ENCODE results near the gene HRAS.

HRAS gene

GRCh38 chr11:508956-509355, 26.4 kb downstream of the HRAS start:
- no peak overlapping the region for H3K27ac ChIP-seq (ENCODE audit: low read depth, low read length)
- H3K4me3 ChIP-seq (ENCODE audit: low read depth in 1 of 5, low read length in 5 of 5): no peak overlapping the region
- H3K36me3 ChIP-seq (ENCODE audit: control insufficient read depth in 5 of 5, insufficient read depth in 5 of 5, low read length in 5 of 5): peaks cover 0 to 32% (median 11%) of the 10 kb centered on the region in 5 donors
- no peak overlapping the region for H3K9ac ChIP-seq (ENCODE audit: low read length in 5 of 5)
- H3K4me1 ChIP-seq (ENCODE audit: control insufficient read depth in 5 of 5, insufficient read depth in 5 of 5, low read length in 5 of 5): peaks cover 5 to 33% (median 30%) of the 10 kb centered on the region in 5 donors
- H3K9me3 ChIP-seq (ENCODE audit: control insufficient read depth in 5 of 5, low read length in 5 of 5): no peaks in the 10 kb centered on the region
- no peaks in the 10 kb centered on the region for H3K27me3 ChIP-seq (ENCODE audit: control insufficient read depth in 5 of 5, insufficient read depth in 4 of 5, low read length in 5 of 5)

GRCh38 chr11:507727-508515, 27.5 kb downstream of the HRAS start:
- Histone ChIP-seq H3K27me3 (ENCODE audit: control insufficient read depth in 5 of 5, insufficient read depth in 4 of 5, low read length in 5 of 5) (no peaks in the 10 kb centered on the region), H3K4me3 (ENCODE audit: low read depth in 1 of 5, low read length in 5 of 5) (peak overlapping the region; percentile 29 to 72 (median 59)), H3K4me1 (ENCODE audit: control insufficient read depth in 5 of 5, insufficient read depth in 5 of 5, low read length in 5 of 5) (peaks cover 5 to 44% (median 40%) of the 10 kb centered on the region in 5 donors), H3K36me3 (ENCODE audit: control insufficient read depth in 5 of 5, insufficient read depth in 5 of 5, low read length in 5 of 5) (peaks cover 0 to 22% (median 11%) of the 10 kb centered on the region in 5 donors), H3K9ac (ENCODE audit: low read length in 5 of 5) (peak overlapping the region in 4 of 5 donors; percentile 55 to 79 (median 67)), H3K27ac (ENCODE audit: low read depth, low read length) (no peak overlapping the region), H3K9me3 (ENCODE audit: control insufficient read depth in 5 of 5, low read length in 5 of 5) (no peaks in the 10 kb centered on the region)

- H3K4me3 ChIP-seq (ENCODE audit: low read depth in 1 of 5, low read length in 5 of 5): peak within 1 kb of the TSS; percentile 76 to 86 (median 82)
- peaks cover 5 to 51% (median 48%) of the 10 kb centered on the region in 5 donors for H3K4me1 ChIP-seq (ENCODE audit: control insufficient read depth in 5 of 5, insufficient read depth in 5 of 5, low read length in 5 of 5)
- no peaks in the 10 kb centered on the region for H3K9me3 ChIP-seq (ENCODE audit: control insufficient read depth in 5 of 5, low read length in 5 of 5)
- H3K9ac ChIP-seq (ENCODE audit: low read length in 5 of 5): peak within 1 kb of the TSS; percentile 75 to 100 (median 91)
- H3K27ac ChIP-seq (ENCODE audit: low read depth, low read length): peak within 1 kb of the TSS; percentile 99
- peaks cover 0 to 18% (median 12%) of the 10 kb centered on the region in 5 donors for H3K36me3 ChIP-seq (ENCODE audit: control insufficient read depth in 5 of 5, insufficient read depth in 5 of 5, low read length in 5 of 5)
- H3K27me3 ChIP-seq (ENCODE audit: control insufficient read depth in 5 of 5, insufficient read depth in 4 of 5, low read length in 5 of 5): no peaks in the 10 kb centered on the region
Measured at GRCh38 chr11:506995-507726, 28.2 kb downstream of the HRAS start, which contains the start of gene RNH1. Gene RNH1, minus strand, starts transcription at chr11:507242. Its CDS starts 5,080 bp downstream, at chr11:502162.

GRCh38 chr11:506238-506994, 29.0 kb downstream of the HRAS start:
- peaks cover 0 to 23% (median 16%) of the 10 kb centered on the region in 5 donors for H3K36me3 ChIP-seq (ENCODE audit: control insufficient read depth in 5 of 5, insufficient read depth in 5 of 5, low read length in 5 of 5)
- peaks cover 5 to 56% (median 51%) of the 10 kb centered on the region in 5 donors for H3K4me1 ChIP-seq (ENCODE audit: control insufficient read depth in 5 of 5, insufficient read depth in 5 of 5, low read length in 5 of 5)
- peak overlapping the region; percentile 99 for H3K27ac ChIP-seq (ENCODE audit: low read depth, low read length)
- H3K4me3 ChIP-seq (ENCODE audit: low read depth in 1 of 5, low read length in 5 of 5): peak overlapping the region; percentile 76 to 86 (median 82)
- H3K27me3 ChIP-seq (ENCODE audit: control insufficient read depth in 5 of 5, insufficient read depth in 4 of 5, low read length in 5 of 5): no peaks in the 10 kb centered on the region
- peak overlapping the region; percentile 75 to 100 (median 91) for H3K9ac ChIP-seq (ENCODE audit: low read length in 5 of 5)
- H3K9me3 ChIP-seq (ENCODE audit: control insufficient read depth in 5 of 5, low read length in 5 of 5): no peaks in the 10 kb centered on the region

GRCh38 chr11:504994-505344, 30.4 kb downstream of the HRAS start:
- Histone ChIP-seq H3K9me3 (ENCODE audit: control insufficient read depth in 5 of 5, low read length in 5 of 5) (no peaks in the 10 kb centered on the region), H3K27me3 (ENCODE audit: control insufficient read depth in 5 of 5, insufficient read depth in 4 of 5, low read length in 5 of 5) (no peaks in the 10 kb centered on the region), H3K4me3 (ENCODE audit: low read depth in 1 of 5, low read length in 5 of 5) (peak overlapping the region; percentile 60 to 86 (median 82)), H3K4me1 (ENCODE audit: control insufficient read depth in 5 of 5, insufficient read depth in 5 of 5, low read length in 5 of 5) (peaks cover 5 to 56% (median 51%) of the 10 kb centered on the region in 5 donors), H3K9ac (ENCODE audit: low read length in 5 of 5) (peak overlapping the region in 4 of 5 donors; percentile 62 to 98 (median 78)), H3K27ac (ENCODE audit: low read depth, low read length) (peak overlapping the region; percentile 99), H3K36me3 (ENCODE audit: control insufficient read depth in 5 of 5, insufficient read depth in 5 of 5, low read length in 5 of 5) (peaks cover 0 to 32% (median 25%) of the 10 kb centered on the region in 5 donors)

GRCh38 chr11:504053-504993, 31.1 kb downstream of the HRAS start:
- Histone ChIP-seq H3K9me3 (ENCODE audit: control insufficient read depth in 5 of 5, low read length in 5 of 5) (no peaks in the 10 kb centered on the region), H3K4me3 (ENCODE audit: low read depth in 1 of 5, low read length in 5 of 5) (peak overlapping the region; percentile 60 to 86 (median 78)), H3K27ac (ENCODE audit: low read depth, low read length) (peak overlapping the region; percentile 99), H3K36me3 (ENCODE audit: control insufficient read depth in 5 of 5, insufficient read depth in 5 of 5, low read length in 5 of 5) (peaks cover 0 to 34% (median 30%) of the 10 kb centered on the region in 5 donors), H3K27me3 (ENCODE audit: control insufficient read depth in 5 of 5, insufficient read depth in 4 of 5, low read length in 5 of 5) (no peaks in the 10 kb centered on the region), H3K9ac (ENCODE audit: low read length in 5 of 5) (peak overlapping the region; percentile 62 to 80 (median 73)), H3K4me1 (ENCODE audit: control insufficient read depth in 5 of 5, insufficient read depth in 5 of 5, low read length in 5 of 5) (peaks cover 5 to 56% (median 51%) of the 10 kb centered on the region in 5 donors)

GRCh38 chr11:503179-503981, 32.0 kb downstream of the HRAS start:
- Histone ChIP-seq H3K27me3 (ENCODE audit: control insufficient read depth in 5 of 5, insufficient read depth in 4 of 5, low read length in 5 of 5) (no peaks in the 10 kb centered on the region), H3K36me3 (ENCODE audit: control insufficient read depth in 5 of 5, insufficient read depth in 5 of 5, low read length in 5 of 5) (peaks cover 0 to 39% (median 36%) of the 10 kb centered on the region in 5 donors), H3K27ac (ENCODE audit: low read depth, low read length) (peak overlapping the region; percentile 99), H3K9ac (ENCODE audit: low read length in 5 of 5) (peak overlapping the region; percentile 60 to 80 (median 73)), H3K4me3 (ENCODE audit: low read depth in 1 of 5, low read length in 5 of 5) (peak overlapping the region; percentile 60 to 86 (median 72)), H3K4me1 (ENCODE audit: control insufficient read depth in 5 of 5, insufficient read depth in 5 of 5, low read length in 5 of 5) (peaks cover 5 to 56% (median 51%) of the 10 kb centered on the region in 5 donors), H3K9me3 (ENCODE audit: control insufficient read depth in 5 of 5, low read length in 5 of 5) (no peaks in the 10 kb centered on the region)

- Histone ChIP-seq H3K36me3 (ENCODE audit: control insufficient read depth in 5 of 5, insufficient read depth in 5 of 5, low read length in 5 of 5) (peaks cover 0 to 47% (median 44%) of the 10 kb centered on the region in 5 donors), H3K4me1 (ENCODE audit: control insufficient read depth in 5 of 5, insufficient read depth in 5 of 5, low read length in 5 of 5) (peaks cover 7 to 49% (median 44%) of the 10 kb centered on the region in 5 donors), H3K27me3 (ENCODE audit: control insufficient read depth in 5 of 5, insufficient read depth in 4 of 5, low read length in 5 of 5) (no peaks in the 10 kb centered on the region), H3K4me3 (ENCODE audit: low read depth in 1 of 5, low read length in 5 of 5) (peak overlapping the region in 2 of 5 donors; percentile 10 to 22), H3K9me3 (ENCODE audit: control insufficient read depth in 5 of 5, low read length in 5 of 5) (no peaks in the 10 kb centered on the region), H3K27ac (ENCODE audit: low read depth, low read length) (no peak overlapping the region), H3K9ac (ENCODE audit: low read length in 5 of 5) (no peak overlapping the region)
Measured at GRCh38 chr11:502288-503178, 32.8 kb downstream of the HRAS start.

All from subcutaneous abdominal adipose tissue (tissue), 5 donors.